Prostate gland (tissue), 2 donors: ENCODE measurements around the gene RGPD4.
"Not testable (repeated sequence)": the region's sequence is repeated elsewhere in the genome, so short reads cannot be mapped to it uniquely, and the experiment has no call there.

Source experiments
- POLR2A ChIP-seq: fragments of 450-650 bp; IDR thresholded peaks from one replicate; pipeline ENCODE4 v1.6.1; 2016; ENCODE audit warnings: antibody characterized with exemption, mild to moderate bottlenecking
- TF ChIP-seq, protein P1 (sequence below), 4 experiments: fragments of 200-600 bp in 2 of 4; fragments of 450-650 bp in 2 of 4; sonication (generic) in 2 of 4; IDR thresholded peaks; 1 replicate in 3 of 4; 2 replicates in 1 of 4; pipeline ENCODE4 v1.5.1; 2016 to 2019; ENCODE audit warnings: antibody characterized with exemption in 4 of 4, mild to moderate bottlenecking in 2 of 4, moderate library complexity in 2 of 4

DNA sequence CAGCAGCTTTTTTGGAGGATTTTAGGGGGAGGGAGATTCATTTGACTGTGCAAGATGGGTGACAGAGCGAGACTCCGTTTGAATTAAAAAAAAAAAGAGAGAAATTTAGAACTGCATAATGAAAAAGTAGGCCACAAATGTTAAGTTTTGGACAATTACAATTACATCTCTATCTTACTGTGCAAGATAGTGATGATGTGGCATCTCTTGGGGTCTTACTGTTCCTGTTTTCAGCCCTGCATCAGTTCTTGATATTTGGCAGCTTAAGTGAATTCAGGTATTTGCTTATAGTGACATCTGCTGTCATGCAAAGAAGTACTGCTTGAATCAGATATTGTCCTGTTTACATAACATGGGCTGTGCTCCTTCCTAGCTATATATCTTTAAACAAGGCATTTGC, 6.5 kb downstream of the RGPD4 start:
- TF ChIP-seq, protein P1, sequence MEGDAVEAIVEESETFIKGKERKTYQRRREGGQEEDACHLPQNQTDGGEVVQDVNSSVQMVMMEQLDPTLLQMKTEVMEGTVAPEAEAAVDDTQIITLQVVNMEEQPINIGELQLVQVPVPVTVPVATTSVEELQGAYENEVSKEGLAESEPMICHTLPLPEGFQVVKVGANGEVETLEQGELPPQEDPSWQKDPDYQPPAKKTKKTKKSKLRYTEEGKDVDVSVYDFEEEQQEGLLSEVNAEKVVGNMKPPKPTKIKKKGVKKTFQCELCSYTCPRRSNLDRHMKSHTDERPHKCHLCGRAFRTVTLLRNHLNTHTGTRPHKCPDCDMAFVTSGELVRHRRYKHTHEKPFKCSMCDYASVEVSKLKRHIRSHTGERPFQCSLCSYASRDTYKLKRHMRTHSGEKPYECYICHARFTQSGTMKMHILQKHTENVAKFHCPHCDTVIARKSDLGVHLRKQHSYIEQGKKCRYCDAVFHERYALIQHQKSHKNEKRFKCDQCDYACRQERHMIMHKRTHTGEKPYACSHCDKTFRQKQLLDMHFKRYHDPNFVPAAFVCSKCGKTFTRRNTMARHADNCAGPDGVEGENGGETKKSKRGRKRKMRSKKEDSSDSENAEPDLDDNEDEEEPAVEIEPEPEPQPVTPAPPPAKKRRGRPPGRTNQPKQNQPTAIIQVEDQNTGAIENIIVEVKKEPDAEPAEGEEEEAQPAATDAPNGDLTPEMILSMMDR (IDR thresholded peaks at IDR 0.05): not testable (repeated sequence)
- TF ChIP-seq POLR2A: not testable (repeated sequence)
